ENCODE measurements around the gene ADK. TPM values are rescaled to one million over a fixed set of nuclear protein-coding genes. Genes with fewer than 3 reads are reported as not detected.

ADK gene
- total and polyA plus RNA-seq, 2 donors (not counting 3 experiments of a cell fraction or from before 2014, with no cell fraction given), result 11.7 to 46.5 TPM

- Histone ChIP-seq H3K9me3 (replicated peaks; ENCODE audit: control insufficient read depth, insufficient read depth, low read length) (no peaks in the 10 kb centered on the region), H3K9me1 (replicated peaks; ENCODE audit: control insufficient read depth, extremely low read depth, insufficient read depth, low read length) (no peaks in the 10 kb centered on the region), H3K27ac (ENCODE audit: insufficient read depth, low read depth, low read length) (no peak overlapping the region), H3K27me3 (ENCODE audit: control insufficient read depth in 2 of 2, insufficient read depth in 2 of 2, low read length in 2 of 2) (no peaks in the 10 kb centered on the region), H2AFZ (ENCODE audit: low read depth, low read length) (no peak overlapping the region), H3K9ac (replicated peaks; ENCODE audit: extremely low read depth, insufficient read depth, low read length) (no peak overlapping the region), H3K4me1 (ENCODE audit: control insufficient read depth, extremely low read depth, insufficient read depth, low read length) (peaks cover 2% of the 10 kb centered on the region), H3K79me2 (ENCODE audit: control insufficient read depth, insufficient read depth, low read length) (peaks cover 26% of the 10 kb centered on the region), H3K4me3 (replicated peaks in 1 of 3; ENCODE audit: insufficient read depth in 1 of 3, low read depth in 1 of 3, low read length in 3 of 3) (no peak overlapping the region), H4K20me1 (replicated peaks; ENCODE audit: control insufficient read depth, extremely low read depth, insufficient read depth, low read length) (no peaks in the 10 kb centered on the region), H3K4me2 (ENCODE audit: insufficient read depth, low read length) (no peak overlapping the region), H3K36me3 (ENCODE audit: control insufficient read depth in 2 of 2, extremely low read depth in 1 of 2, insufficient read depth in 2 of 2, low read length in 2 of 2) (no peaks in the 10 kb centered on the region)
- no peak for TF ChIP-seq POLR2AphosphoS5 (IDR thresholded peaks at IDR 0.05; ENCODE audit: insufficient read depth, low read depth, low read length)
- no peak for TF ChIP-seq MAX (IDR thresholded peaks at IDR 0.05; ENCODE audit: insufficient read depth, insufficient read length)
- TF ChIP-seq EZH2 (IDR thresholded peaks at IDR 0.05; ENCODE audit: borderline replicate concordance, low read depth, low read length, severe bottlenecking), result no peak
- no peak for TF ChIP-seq FOS (IDR thresholded peaks at IDR 0.05; ENCODE audit: borderline replicate concordance, insufficient read depth, low read length)
- no peak for TF ChIP-seq CTCF (IDR thresholded peaks at IDR 0.05; ENCODE audit: extremely low read depth in 1 of 2, insufficient read depth in 1 of 2, low read depth in 1 of 2, low read length in 2 of 2)
- TF ChIP-seq MYC (IDR thresholded peaks at IDR 0.05; ENCODE audit: low read depth, low read length), result no peak
- TF ChIP-seq POLR2A (IDR thresholded peaks at IDR 0.05; ENCODE audit: low read depth, low read length), result no peak
- TF ChIP-seq JUN (IDR thresholded peaks at IDR 0.05; ENCODE audit: borderline replicate concordance, insufficient read depth, insufficient read length, low read depth), result no peak
- no peak for TF ChIP-seq GATA2 (IDR thresholded peaks at IDR 0.05; ENCODE audit: insufficient read depth, insufficient read length, low read depth, low read length)
- DNase-seq (ENCODE audit: low read depth, low spot score), result no peak
- POLR2A ChIA-PET, result no interaction called here
- BruUV-seq (replicated peaks), result no TSS peak
- CTCF ChIA-PET, result interaction anchor here (0.6 to 0.8 kb wide), 2 partner anchors 12 to 129 kb away, joined by 3 read pairs; no protein-coding TSS in a partner anchor
- dilution Hi-C loops (cut with MboI; ENCODE audit: extremely low pct_ligation_motif_present, low sequenced_read_pairs), result no loop called here
- no peak for FAIRE-seq
- intact Hi-C loops (cut with micrococcal nuclease), result no loop called here
Measured at GRCh38 chr10:74255888-74256357, 104.9 kb downstream of the ADK start.

Data from endothelial cell of umbilical vein (primary cell).